CD4-positive, alpha-beta T cell treated with Interleukin-6 at 100 ng/mL for 8 hours (primary cell): ENCODE results near the gene ZNFX1.

Experiments
- DNase-seq: peaks from one replicate; pipeline ENCODE4 v3.0.0-alpha.2; 2020; ENCODE audit warnings: mixed read lengths, low spot score

Gene ZNFX1

GRCh38 chr20:49278818-49279676 lies 1.2 kb upstream of the ZNFX1 start:
- no peak for DNase-seq

DNA sequence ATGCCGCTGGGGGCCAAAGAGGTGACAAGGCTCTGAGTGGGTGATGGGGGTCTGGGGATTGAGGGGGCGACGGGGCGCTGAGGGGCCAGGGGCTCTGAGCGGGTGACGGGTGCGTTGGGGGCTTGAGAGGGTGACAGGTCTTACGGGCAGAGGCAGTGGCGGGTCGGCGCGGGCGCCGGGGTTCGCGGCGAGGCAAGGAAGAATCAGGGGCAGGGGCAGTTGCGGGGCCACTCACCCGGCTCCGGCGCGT lies 146 bp downstream of the ZNFX1 start:
- DNase-seq, result no peak

DNA sequence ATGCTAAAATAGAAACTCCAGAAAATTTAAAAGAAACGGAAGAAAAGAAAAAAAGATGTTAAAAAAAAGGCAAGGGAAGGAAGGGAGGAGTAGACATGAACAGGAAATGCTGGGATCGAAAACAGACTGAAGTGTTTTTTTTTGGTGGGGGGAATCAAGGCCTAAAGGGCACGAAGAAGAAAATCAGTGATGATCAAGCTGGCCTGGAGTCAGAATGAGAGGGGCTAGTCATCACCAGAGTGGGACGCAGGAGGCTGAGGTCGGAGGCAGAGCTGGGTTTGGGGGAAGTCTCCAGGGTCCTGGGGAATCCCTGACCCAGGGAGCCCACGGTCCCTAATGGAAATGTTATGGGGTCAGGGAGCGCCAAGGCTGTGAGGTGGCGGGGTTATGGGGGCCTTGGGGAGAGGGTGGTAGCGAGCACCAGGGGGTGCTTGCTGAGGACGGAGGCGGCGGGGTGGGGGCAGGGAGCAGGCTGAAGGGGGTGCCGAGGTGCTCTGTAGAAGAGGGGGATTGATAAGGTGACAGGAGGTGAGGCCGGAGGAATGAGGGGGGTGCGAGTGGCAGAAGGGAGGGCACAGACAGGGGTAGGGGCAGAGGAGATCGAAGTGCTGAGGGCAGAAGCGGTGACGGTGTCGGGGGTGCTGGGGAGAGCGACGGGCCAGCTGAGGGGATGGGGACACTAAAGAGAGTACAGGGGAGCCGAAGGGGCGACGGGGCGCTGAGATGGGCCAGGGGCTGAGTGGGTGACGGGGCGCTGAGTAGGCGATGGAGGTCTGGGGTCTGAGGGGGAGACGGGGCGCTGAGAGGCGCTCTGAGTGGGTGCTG lies 684 bp downstream of the ZNFX1 start:
- no peak for DNase-seq

- DNase-seq, result peak; percentile 39
Observed at GRCh38 chr20:49276161-49276960, 1.5 kb downstream of the ZNFX1 start.

GRCh38 chr20:49275636-49276035 lies 2.2 kb downstream of the ZNFX1 start:
- DNase-seq, result no peak

DNA sequence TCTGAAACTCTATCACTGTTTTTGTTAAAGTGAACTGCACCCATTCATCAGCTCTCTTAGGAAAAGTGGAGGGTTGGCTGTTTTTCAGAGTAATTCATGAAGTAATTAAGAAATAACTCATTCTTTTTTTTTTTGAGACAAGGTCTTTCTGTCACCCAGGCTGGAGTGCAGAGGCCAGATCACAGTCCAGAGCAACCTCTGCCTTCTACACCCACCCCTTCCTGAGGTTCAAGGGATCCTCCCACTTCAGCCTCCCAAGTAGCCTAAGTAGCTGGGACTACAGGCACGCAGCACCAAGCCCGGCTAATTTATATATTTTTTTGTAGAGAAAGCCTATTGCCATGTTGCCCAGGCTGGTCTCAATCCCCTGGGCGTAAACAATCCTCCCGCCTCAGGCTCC lies 2.6 kb downstream of the ZNFX1 start:
- DNase-seq, result no peak

- DNase-seq, result no peak
Observed at GRCh38 chr20:49273696-49274277, 4.1 kb downstream of the ZNFX1 start.

DNA sequence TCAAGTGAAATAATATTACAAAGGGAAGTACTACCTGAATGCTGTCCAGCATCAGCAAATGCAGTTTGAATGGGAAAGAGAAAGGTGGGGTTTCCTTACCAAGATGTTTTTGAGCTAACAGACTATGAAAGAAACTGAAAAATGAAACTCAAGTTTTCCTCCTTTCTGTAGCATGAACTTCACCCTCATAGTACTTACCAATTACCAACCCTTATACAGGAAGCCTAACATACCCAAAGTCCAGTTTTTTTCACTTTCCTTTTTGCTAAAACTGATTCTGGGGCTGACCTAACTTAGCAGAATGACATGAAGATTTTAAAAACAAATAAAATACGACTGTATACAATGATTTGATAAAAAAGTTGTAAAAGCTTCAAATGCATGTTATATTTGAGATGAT lies 5.2 kb downstream of the ZNFX1 start:
- no peak for DNase-seq

GRCh38 chr20:49270736-49271135 lies 7.1 kb downstream of the ZNFX1 start:
- DNase-seq, result no peak

- no peak for DNase-seq
Observed at GRCh38 chr20:49270177-49270576, 7.7 kb downstream of the ZNFX1 start.

- no peak for DNase-seq
Observed at GRCh38 chr20:49268600-49269365, 9.1 kb downstream of the ZNFX1 start.

DNA sequence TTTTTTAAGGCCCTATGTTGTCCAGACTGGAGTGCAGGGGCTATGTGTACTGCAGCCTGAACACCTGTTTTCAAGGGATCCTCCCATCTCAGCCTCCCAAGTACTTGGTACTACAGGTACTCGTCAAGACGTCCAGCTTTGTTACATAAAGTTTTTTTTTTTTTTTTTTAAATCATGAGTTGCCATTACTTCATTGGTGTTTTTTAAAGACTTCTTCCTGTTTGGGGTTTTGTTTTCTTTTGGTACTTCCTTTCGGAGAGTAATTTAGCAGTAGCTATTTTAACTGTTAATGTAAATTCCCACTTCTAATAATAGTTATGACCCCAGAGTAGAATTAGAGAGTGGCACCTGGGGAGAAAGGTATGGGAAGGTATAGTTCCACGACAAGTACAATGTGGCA lies 10.5 kb downstream of the ZNFX1 start:
- DNase-seq, result no peak

DNA sequence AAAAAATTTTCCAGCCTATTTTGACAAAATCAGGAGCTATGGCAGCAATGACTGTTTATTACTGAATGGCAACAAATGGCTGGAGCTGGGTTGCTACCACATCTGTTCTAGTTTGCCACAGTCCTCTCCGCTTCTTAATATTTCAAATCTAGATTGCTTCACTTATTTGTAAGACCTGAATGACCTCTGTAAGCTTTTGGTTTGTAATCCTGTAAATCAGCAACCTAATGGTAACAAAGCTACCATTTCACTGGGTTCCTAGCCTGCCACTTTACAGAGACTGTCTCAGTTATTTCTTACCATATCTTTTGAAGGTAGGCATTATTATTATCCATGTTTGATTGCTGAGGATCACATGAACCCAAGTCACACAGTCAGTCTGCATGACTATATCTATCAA lies 15.4 kb downstream of the ZNFX1 start:
- DNase-seq, result no peak

- DNase-seq, result no peak
Observed at GRCh38 chr20:49261173-49261572, 16.7 kb downstream of the ZNFX1 start.

DNA sequence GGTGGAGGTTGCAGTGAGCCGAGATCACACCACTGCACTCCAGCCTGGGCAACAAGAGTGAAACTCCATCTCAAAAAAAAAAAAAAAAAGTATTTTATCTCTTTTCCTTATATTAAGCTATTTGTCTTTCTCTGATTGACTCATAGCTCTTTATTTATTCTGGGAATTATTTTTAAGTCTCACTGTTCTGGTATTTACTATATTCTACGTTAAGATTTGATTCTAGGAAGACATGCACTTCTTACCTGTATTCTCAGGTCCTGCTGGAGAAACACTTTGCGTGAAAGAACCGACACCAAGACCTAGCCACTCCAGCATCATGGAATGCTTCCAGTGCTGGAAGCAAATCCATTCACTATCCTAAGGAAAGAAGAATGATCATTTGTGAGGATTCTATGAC lies 17.6 kb downstream of the ZNFX1 start:
- no peak for DNase-seq

- DNase-seq, result no peak
Observed at GRCh38 chr20:49259799-49260198, 18.1 kb downstream of the ZNFX1 start.

GRCh38 chr20:49259284-49259683 lies 18.6 kb downstream of the ZNFX1 start:
- DNase-seq, result no peak

GRCh38 chr20:49256261-49256660 lies 21.6 kb downstream of the ZNFX1 start:
- DNase-seq, result no peak

DNA sequence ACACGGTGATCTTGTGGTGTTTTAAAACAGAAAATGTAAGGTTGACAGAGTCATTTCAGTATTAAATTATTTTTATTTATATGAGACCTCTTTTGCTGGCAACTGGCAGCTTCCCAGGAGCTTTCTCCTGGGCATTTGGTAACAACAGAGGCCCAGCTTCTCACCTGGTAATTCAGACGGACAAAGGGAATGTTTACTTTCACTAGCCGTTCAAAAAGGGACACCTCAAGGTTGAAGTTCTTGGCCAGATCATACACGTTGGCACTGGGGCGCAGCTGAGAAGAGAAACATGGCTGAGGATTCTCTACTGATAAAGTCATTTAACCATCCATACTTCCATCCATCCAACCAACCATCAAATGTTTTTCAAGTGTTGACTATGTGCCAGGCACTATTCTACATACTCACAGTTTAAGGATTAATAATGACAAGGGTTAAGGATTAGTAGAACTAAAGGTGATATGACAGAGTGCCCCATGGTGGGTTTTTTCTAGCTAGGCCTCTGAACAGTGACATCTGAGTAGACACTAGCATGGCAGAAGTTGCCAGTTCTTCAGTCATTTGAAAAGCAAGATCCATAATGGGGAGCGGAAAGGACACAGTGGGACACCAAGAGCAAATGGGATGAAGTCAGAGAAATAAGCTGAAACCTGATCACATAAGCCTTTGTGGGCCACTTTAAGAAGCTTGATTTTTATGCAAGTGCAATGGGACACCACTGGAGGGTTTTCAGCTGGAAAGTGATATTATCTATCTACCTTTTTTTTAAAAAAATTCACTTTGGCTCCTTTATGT lies 25.1 kb downstream of the ZNFX1 start:
- no peak for DNase-seq

DNA sequence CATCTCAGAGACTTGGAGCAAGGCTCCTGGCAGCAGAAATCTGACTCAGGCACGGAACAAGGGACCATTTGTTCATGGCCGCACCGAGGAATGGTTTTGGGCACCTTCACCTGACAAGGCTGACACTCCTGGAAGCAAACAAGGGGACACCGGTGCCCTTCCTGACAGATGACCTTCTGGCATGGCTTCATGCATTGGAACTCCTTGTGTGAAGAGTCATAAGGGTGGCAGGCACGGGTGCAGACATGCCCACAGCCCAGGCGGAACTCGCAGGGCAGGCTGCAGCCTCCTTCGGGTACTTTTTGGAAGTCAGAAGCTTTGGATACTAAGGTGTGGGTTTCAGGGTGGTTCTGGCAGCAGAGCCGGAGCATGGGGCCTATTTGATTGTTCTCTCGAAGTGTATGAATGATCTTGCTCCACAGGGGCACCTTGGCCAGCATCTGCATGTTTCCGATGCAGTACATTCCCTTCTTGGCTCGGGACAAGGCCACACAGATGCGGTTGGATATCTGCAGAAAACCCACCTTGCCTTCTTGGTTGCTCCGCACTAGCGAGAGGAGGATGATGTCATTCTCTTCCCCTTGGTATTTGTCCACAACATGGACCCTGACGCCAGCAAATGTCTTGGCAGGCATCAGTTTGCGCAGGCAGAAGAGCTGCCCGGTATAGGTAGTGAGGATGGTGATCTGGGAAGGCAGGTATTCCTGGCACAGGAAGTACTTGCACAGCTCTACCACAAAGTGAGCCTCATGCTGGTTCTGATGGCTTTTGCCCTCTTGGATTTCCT lies 28.8 kb downstream of the ZNFX1 start:
- DNase-seq, result no peak
